Erythroblast (primary cell): Measurements from ENCODE around the gene ZKSCAN5.

ENCODE experiments used
- GATA1 ChIP-seq: IDR thresholded peaks from 2 replicates; pipeline ENCODE4 v1.6.1; 2011; ENCODE audit warnings: low read depth, mild to moderate bottlenecking, control low read depth, low read length, moderate library complexity
- POLR2A ChIP-seq: IDR thresholded peaks from 2 replicates; pipeline ENCODE4 v1.6.1; 2011; ENCODE audit warnings: mild to moderate bottlenecking, low read length

DNA sequence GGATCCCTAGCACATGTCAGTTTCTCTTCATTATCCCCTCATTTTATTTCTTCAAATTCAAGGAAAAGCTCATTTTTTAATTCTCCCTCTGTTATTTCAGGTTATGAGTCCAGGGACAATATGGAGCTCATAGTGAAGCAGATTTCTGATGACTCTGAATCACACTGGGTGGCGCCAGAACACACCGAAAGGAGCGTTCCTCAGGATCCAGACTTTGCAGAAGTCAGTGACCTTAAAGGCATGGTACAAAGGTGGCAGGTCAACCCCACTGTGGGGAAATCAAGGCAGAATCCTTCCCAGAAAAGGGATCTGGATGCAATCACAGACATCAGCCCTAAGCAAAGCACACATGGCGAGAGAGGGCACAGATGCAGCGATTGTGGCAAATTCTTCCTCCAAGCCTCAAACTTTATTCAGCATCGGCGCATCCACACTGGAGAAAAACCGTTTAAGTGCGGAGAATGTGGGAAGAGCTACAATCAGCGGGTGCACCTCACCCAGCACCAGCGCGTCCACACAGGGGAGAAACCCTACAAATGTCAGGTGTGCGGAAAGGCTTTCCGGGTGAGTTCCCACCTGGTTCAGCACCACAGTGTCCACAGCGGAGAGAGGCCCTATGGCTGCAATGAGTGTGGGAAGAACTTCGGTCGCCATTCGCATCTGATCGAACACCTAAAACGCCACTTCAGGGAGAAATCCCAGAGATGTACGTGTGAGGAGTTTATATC, 21.4 kb downstream of the ZKSCAN5 start:
- TF ChIP-seq POLR2A, result no peak
- TF ChIP-seq GATA1, result no peak
